IPS-20b (cell line): ENCODE measurements around the gene RPL5.
"Not testable (repeated sequence)": the region's sequence is repeated elsewhere in the genome, so short reads cannot be mapped to it uniquely, and the experiment has no call there.

Experiments used
- H3K27ac ChIP-seq: one replicate; pipeline ENCODE4 v1.5.1; 2013; ENCODE audit warnings: low read length
- H3K27me3 ChIP-seq: 2 replicates; pipeline ENCODE4 v1.6.1; 2013; ENCODE audit warnings: mild to moderate bottlenecking, low read length, inconsistent platforms; ENCODE audit not compliant: insufficient read depth
- H3K36me3 ChIP-seq: 2 replicates; pipeline ENCODE4 v1.6.1; 2013; ENCODE audit warnings: low read depth, mild to moderate bottlenecking, inconsistent platforms, low read length, moderate library complexity; ENCODE audit not compliant: insufficient read depth
- H3K4me1 ChIP-seq: 2 replicates; pipeline ENCODE4 v1.6.1; 2013; ENCODE audit warnings: mild to moderate bottlenecking, control low read depth, inconsistent platforms, low read length, moderate library complexity; ENCODE audit not compliant: insufficient read depth
- H3K4me3 ChIP-seq: 2 replicates; pipeline ENCODE4 v1.5.1; 2013; ENCODE audit warnings: mild to moderate bottlenecking, low read length, inconsistent platforms
- H3K9ac ChIP-seq: 2 replicates; pipeline ENCODE4 v1.6.1; 2013; ENCODE audit warnings: low read depth, mild to moderate bottlenecking, inconsistent platforms, low read length, moderate library complexity
- H3K9me3 ChIP-seq: 2 replicates; pipeline ENCODE4 v1.6.1; 2013; ENCODE audit warnings: mild to moderate bottlenecking, low read depth, low read length, inconsistent platforms; ENCODE audit not compliant: insufficient read depth

Gene RPL5

GRCh38 chr1:92831762-92832536 is at the start of gene RPL5:
Gene RPL5, plus strand, starts transcription at chr1:92832040. Its CDS starts 75 bp downstream, at chr1:92832115.
- Histone ChIP-seq H3K27ac (peak within 1 kb of the TSS; percentile 92), H3K9me3 (no peaks in the 10 kb centered on the region), H3K36me3 (peaks cover 48% of the 10 kb centered on the region), H3K4me3 (peak within 1 kb of the TSS; percentile 93), H3K9ac (peak within 1 kb of the TSS; percentile 99), H3K4me1 (peaks cover 15% of the 10 kb centered on the region; the same call in 1 of the 2 replicates), H3K27me3 (no peaks in the 10 kb centered on the region)

- peaks cover 21% of the 10 kb centered on the region for H3K27me3 ChIP-seq
- H3K9me3 ChIP-seq, H3K36me3 ChIP-seq, H3K27ac ChIP-seq, H3K4me1 ChIP-seq: not testable (repeated sequence)
- H3K9ac ChIP-seq, result peak overlapping the region; percentile 76; the same call in 1 of the 2 replicates
- H3K4me3 ChIP-seq, result peak overlapping the region; percentile 78
Observed at GRCh38 chr1:92783550-92783949, 48.3 kb upstream of the RPL5 start.

GRCh38 chr1:92784021-92784638 is 47.7 kb upstream of the RPL5 start:
- no peak overlapping the region for H3K27ac ChIP-seq
- peaks cover 21% of the 10 kb centered on the region for H3K27me3 ChIP-seq
- H3K4me3 ChIP-seq, result peak overlapping the region; percentile 78
- 0 out of 2 replicates have a peak, but pooled peaks cover 3% of the 10 kb centered on the region for H3K4me1 ChIP-seq
- no peaks in the 10 kb centered on the region for H3K9me3 ChIP-seq
- H3K36me3 ChIP-seq, result no peaks in the 10 kb centered on the region; the same call in 1 of the 2 replicates
- H3K9ac ChIP-seq, result peak overlapping the region; percentile 76; the same call in 1 of the 2 replicates

GRCh38 chr1:92784639-92785500 is 47.0 kb upstream of the RPL5 start, which contains the start of gene EVI5:
Gene EVI5, minus strand, starts transcription at chr1:92785108. Its CDS starts 48,562 bp downstream, at chr1:92736546.
- Histone ChIP-seq H3K36me3 (no peaks in the 10 kb centered on the region; the same call in 1 of the 2 replicates), H3K27ac (no peak within 1 kb of the TSS), H3K9ac (peak within 1 kb of the TSS; percentile 76; the same call in 1 of the 2 replicates), H3K4me1 (0 out of 2 replicates have a peak, but pooled peaks cover 3% of the 10 kb centered on the region), H3K9me3 (no peaks in the 10 kb centered on the region), H3K27me3 (peaks cover 21% of the 10 kb centered on the region), H3K4me3 (peak within 1 kb of the TSS; percentile 78)

DNA sequence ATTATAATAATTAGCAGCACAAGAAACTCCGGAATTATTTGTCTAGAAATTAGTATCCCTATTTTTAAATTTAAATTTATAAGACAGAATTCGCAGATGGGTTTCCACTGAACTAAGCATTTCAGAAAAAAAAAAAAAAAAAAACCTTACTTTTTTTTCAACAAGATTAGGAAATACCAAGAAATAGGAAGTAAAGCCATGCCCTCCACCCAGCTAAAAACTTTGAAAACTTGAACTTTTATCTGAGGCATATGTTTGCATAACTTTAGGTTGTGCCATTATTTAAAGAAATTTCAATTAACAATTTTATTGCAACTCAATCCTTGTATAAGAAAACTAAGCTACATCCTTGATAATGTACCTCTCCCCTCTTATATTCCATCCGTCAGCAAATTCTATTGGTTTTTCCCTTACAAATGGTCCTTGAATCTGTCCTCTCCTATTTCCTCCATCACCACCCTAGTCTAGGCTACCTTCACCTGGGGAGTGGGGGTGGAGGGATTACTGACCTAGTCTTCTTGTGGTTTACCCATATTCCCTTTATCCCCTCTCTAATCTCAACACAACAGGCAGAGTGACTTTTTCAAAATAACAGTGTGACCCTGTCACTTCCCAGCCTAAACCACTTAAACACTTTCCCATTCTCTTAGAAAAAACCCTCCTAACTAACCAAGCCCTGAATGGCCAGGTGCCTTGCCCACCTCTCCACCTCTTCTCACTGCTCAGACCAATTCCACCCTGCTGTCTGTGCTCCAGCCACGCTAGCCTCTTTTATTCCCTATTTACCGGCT is 45.5 kb upstream of the RPL5 start:
- Histone ChIP-seq H3K4me3 (no peak overlapping the region), H3K36me3 (no peaks in the 10 kb centered on the region; the same call in 1 of the 2 replicates), H3K9ac (no peak overlapping the region), H3K4me1 (peaks cover 5% of the 10 kb centered on the region), H3K9me3 (no peaks in the 10 kb centered on the region), H3K27me3 (peaks cover 21% of the 10 kb centered on the region), H3K27ac (no peak overlapping the region)

DNA sequence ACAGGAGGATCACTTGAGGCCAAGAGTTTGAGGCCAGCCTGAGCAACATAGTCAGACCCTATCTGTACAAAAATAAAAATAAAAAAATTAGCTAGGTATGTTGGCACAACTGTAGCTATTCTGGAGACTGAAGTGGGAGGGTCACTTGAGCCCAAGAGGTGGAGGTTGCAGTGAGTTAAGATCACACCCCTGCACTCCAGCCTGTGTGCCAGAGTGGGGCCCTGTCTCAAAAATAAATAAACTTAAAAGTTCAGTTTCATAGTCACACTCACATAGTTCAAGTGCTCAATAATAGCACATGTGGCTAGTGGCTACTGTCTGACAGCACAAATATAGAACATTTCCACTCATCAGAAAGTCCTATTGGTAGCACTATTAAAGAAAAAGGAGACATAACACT is 41.8 kb upstream of the RPL5 start:
- Histone ChIP-seq H3K9me3 (no peaks in the 10 kb centered on the region), H3K27ac (no peak overlapping the region), H3K36me3 (no peaks in the 10 kb centered on the region), H3K9ac (no peak overlapping the region), H3K4me3 (no peak overlapping the region), H3K27me3 (peaks cover 16% of the 10 kb centered on the region), H3K4me1 (peaks cover 20% of the 10 kb centered on the region)

DNA sequence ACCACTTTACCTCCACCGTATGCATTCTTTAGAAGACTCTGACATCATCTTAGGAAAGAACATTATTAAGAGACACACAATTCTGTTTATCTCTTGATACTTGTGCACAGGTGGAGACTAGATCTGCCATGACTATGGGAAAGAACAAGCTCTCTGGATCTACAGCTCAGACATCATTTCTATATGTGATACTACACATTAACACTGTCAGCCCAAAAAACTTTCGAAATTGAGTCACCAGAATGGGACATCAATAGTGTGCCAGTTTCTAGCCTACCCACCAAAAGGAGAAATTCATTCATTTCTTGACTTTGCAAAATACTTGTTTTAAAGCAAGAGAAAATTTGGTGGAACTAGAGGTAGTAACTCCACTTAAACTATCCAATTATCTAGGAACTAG is 41.0 kb upstream of the RPL5 start:
- Histone ChIP-seq H3K9ac (no peak overlapping the region), H3K27ac (no peak overlapping the region), H3K4me3 (no peak overlapping the region), H3K27me3 (peaks cover 11% of the 10 kb centered on the region), H3K36me3 (no peaks in the 10 kb centered on the region), H3K4me1 (peaks cover 20% of the 10 kb centered on the region), H3K9me3 (no peaks in the 10 kb centered on the region)

GRCh38 chr1:92791487-92792066 is 40.3 kb upstream of the RPL5 start:
- H3K9ac ChIP-seq, result peak overlapping the region; percentile 46; the same call in 1 of the 2 replicates

GRCh38 chr1:92792340-92792782 is 39.5 kb upstream of the RPL5 start:
- peak overlapping the region; percentile 51; the same call in 1 of the 2 replicates for H3K4me3 ChIP-seq
- no peaks in the 10 kb centered on the region for H3K36me3 ChIP-seq
- H3K9me3 ChIP-seq, result no peaks in the 10 kb centered on the region
- no peaks in the 10 kb centered on the region for H3K27me3 ChIP-seq
- no peak overlapping the region for H3K27ac ChIP-seq
- peak overlapping the region; percentile 46; the same call in 1 of the 2 replicates for H3K9ac ChIP-seq
- peaks cover 20% of the 10 kb centered on the region for H3K4me1 ChIP-seq

More at GRCh38 chr1:92791487-92792066, 40.3 kb upstream of the RPL5 start:
- peak overlapping the region; percentile 51; the same call in 1 of the 2 replicates for H3K4me3 ChIP-seq
- no peaks in the 10 kb centered on the region for H3K9me3 ChIP-seq
- no peaks in the 10 kb centered on the region for H3K36me3 ChIP-seq
- H3K27me3 ChIP-seq, result peaks cover 4% of the 10 kb centered on the region
- H3K27ac ChIP-seq, result no peak overlapping the region
- H3K4me1 ChIP-seq, result peaks cover 20% of the 10 kb centered on the region

DNA sequence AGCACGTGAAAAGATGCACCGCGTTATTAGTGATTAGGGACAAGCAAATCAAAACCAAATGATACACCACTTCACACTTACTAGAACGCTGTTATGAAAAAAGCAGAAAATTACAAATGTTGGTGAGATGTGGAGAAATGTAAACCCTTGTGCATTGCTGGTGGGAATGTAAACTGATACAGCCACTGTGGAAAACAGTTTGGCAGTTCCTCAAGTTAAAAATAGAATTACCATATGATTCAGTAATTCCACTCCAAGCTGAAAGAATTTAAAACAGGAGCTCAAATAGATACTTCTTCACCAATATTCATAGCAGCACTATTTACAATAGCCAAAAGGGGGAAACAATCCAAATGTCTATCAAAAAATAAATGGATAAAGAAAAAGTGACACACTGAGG is 36.7 kb upstream of the RPL5 start:
- Histone ChIP-seq H3K36me3 (no peaks in the 10 kb centered on the region), H3K9me3 (no peaks in the 10 kb centered on the region), H3K9ac (no peak overlapping the region), H3K4me3 (no peak overlapping the region), H3K27me3 (no peaks in the 10 kb centered on the region), H3K4me1 (peaks cover 20% of the 10 kb centered on the region), H3K27ac (no peak overlapping the region)
